HEK293 (cell line): ENCODE results near the gene RPS4Y2.

Experiments used
- CTCF ChIP-seq: fragments of 450-650 bp; formaldehyde crosslinking; IDR thresholded peaks from 2 replicates; pipeline ENCODE4 v1.5.1; 2016; ENCODE audit warnings: missing biosample characterization, missing genetic modification characterization
- ZNF660 ChIP-seq: fragments of 450-650 bp; IDR thresholded peaks from 2 replicates; pipeline ENCODE4 v1.5.1; 2018; ENCODE audit warnings: missing biosample characterization, mild to moderate bottlenecking, missing genetic modification characterization

GRCh38 chrY:20817067-20817466 lies 61.2 kb downstream of the RPS4Y2 start:
- no peak for TF ChIP-seq ZNF660 (tag by site-specific recombination)
- no peak for TF ChIP-seq CTCF (tag by site-specific recombination)
